COR-L47 (cell line): Measurements from ENCODE around the gene VPS41.
"Not testable (repeated sequence)": the region's sequence is repeated elsewhere in the genome, so short reads cannot be mapped to it uniquely, and the experiment has no call there.

ENCODE experiments used
- DNase-seq: peaks from one replicate; lab custom pipeline; 2025; lab: John Stamatoyannopoulos, UW

Gene VPS41

GRCh38 chr7:38908759-38909335 lies at the start of gene VPS41:
Gene VPS41, minus strand, starts transcription at chr7:38909191. Its CDS starts 17 bp downstream, at chr7:38909174.
- peak; percentile 67 for DNase-seq

- no peak for DNase-seq
These were observed 46.9 kb upstream of the VPS41 start for GRCh38 chr7:38955892-38956291.

GRCh38 chr7:38953971-38954370 lies 45.0 kb upstream of the VPS41 start:
- DNase-seq = no peak

- DNase-seq = no peak
These were observed 44.2 kb upstream of the VPS41 start for GRCh38 chr7:38953227-38953626.

- no peak for DNase-seq
These were observed 42.2 kb upstream of the VPS41 start for GRCh38 chr7:38951213-38951612.

GRCh38 chr7:38950309-38950708 lies 41.3 kb upstream of the VPS41 start:
- DNase-seq = no peak

GRCh38 chr7:38947541-38947940 lies 38.5 kb upstream of the VPS41 start:
- DNase-seq = not testable (repeated sequence)

- DNase-seq = no peak
These were observed 33.5 kb upstream of the VPS41 start for GRCh38 chr7:38942431-38943051.

- DNase-seq = no peak
These were observed 31.8 kb upstream of the VPS41 start for GRCh38 chr7:38940774-38941173.

- no peak for DNase-seq
These were observed 29.6 kb upstream of the VPS41 start for GRCh38 chr7:38938589-38938988.

- no peak for DNase-seq
These were observed 29.1 kb upstream of the VPS41 start for GRCh38 chr7:38938001-38938485.

GRCh38 chr7:38936641-38937040 lies 27.6 kb upstream of the VPS41 start:
- no peak for DNase-seq

- no peak for DNase-seq
These were observed 25.5 kb upstream of the VPS41 start for GRCh38 chr7:38934536-38934935.

- DNase-seq = no peak
These were observed 25.1 kb upstream of the VPS41 start for GRCh38 chr7:38934051-38934450.

- peak; percentile 54 for DNase-seq
These were observed 23.6 kb upstream of the VPS41 start for GRCh38 chr7:38932509-38933168.

GRCh38 chr7:38929460-38930171 lies 20.6 kb upstream of the VPS41 start:
- DNase-seq = no peak

GRCh38 chr7:38928506-38928905 lies 19.5 kb upstream of the VPS41 start:
- DNase-seq = no peak

- no peak for DNase-seq
These were observed 18.8 kb upstream of the VPS41 start for GRCh38 chr7:38927751-38928150.

GRCh38 chr7:38920731-38921130 lies 11.7 kb upstream of the VPS41 start:
- no peak for DNase-seq

GRCh38 chr7:38916396-38916795 lies 7.4 kb upstream of the VPS41 start:
- no peak for DNase-seq

GRCh38 chr7:38909870-38910269 lies 879 bp upstream of the VPS41 start:
- DNase-seq = no peak

GRCh38 chr7:38907766-38908165 lies 1.2 kb downstream of the VPS41 start:
- no peak for DNase-seq

GRCh38 chr7:38907066-38907465 lies 1.9 kb downstream of the VPS41 start:
- no peak for DNase-seq
